Epithelial cell of prostate (primary cell): ENCODE results near the gene LRRC8E.
A peak's percentile ranks its signal among the peaks of the same experiment; 100 is the strongest.

Experiments used
- DNase-seq: peaks from one replicate; pipeline ENCODE4 v3.0.0-alpha.2; 2011; ENCODE audit warnings: low read depth, low spot score
- H3K27ac ChIP-seq: fragments of 450-650 bp; 2 replicates; pipeline ENCODE4 v1.5.1; 2017; ENCODE audit warnings: mild to moderate bottlenecking

Gene LRRC8E

GRCh38 chr19:7865262-7865911 is 22.9 kb upstream of the LRRC8E start:
- no peak overlapping the region for H3K27ac ChIP-seq

GRCh38 chr19:7866399-7867091 is 21.8 kb upstream of the LRRC8E start:
- no peak for DNase-seq
- H3K27ac ChIP-seq: no peak overlapping the region

More at GRCh38 chr19:7865262-7865911, 22.9 kb upstream of the LRRC8E start:
- DNase-seq: no peak

DNA sequence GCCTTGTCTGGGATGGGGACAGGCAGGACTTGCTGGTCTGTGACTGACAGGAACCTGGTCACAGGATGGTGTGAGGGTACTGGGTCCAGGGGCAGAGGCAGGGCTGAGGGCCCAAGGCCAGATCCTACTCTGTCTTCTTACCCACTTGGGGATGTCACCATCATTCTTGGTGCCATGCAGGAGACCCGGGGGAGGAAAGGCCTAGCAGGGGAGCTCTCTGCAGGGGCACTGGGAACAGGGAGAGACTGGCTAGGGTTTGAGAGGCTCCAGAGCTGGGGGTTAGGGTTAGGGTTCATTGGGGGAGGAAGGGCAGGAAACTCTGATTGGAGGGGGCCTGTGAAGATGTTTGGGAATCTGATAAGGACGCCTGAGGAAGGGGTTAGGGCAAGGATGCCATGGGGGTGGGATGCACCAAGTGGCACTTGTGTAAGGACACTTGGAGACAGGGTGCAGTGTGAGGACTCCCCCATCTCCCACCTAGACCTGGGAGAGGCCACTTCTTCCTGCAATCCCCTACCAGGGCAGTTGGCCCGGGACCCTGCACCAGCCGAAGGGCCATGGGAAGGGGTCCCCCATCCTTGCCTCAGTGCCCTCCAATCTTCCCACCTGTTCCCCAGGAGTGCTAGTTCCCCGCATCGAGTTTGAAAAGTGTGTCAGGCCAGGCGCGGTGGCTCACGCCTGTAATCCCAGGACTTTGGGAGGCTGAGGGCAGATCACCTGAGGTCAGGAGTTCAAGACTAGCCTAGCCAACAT is 21.0 kb upstream of the LRRC8E start:
- no peak overlapping the region for H3K27ac ChIP-seq
- DNase-seq: no peak

GRCh38 chr19:7868326-7868670 is 20.0 kb upstream of the LRRC8E start:
- DNase-seq: no peak
- H3K27ac ChIP-seq: no peak overlapping the region

DNA sequence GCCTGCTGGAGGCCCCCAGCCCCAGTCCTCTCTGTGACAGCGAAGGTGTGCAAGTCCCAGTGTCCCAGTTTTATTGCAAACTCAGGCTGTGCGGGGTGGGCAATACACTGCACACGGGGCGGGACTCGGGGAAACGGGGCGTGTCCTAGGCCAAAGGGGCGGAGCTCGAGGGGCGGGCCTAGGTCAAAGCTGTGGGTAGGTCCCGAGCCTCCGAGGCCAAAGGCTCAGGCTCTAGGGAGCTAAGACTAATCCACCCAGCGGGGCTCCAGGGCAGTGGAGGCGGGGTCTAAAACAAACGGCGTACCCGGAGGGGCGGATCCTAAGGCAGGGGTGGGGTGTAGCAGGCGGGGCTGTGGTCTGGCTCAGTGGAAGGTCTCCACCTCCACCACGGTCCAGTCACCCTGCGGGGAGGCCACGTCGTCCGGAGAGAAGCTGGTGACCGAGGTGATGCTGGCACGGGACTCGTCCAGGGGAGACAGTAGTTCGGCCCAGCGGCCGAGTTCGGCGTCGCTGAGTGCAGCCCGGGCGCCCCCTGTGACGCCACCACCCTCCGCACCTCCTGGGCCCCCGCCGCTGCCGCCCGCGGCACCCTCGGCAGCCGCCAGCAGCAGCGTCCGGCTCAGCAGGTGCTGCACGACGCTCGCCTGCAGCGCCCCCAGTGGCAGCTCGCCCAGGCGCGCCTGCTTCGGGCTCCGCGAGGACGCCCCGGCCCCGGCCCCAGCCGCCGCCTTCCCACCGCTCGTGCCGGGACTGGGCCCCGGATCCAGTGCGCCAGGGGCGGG is 19.4 kb upstream of the LRRC8E start:
- H3K27ac ChIP-seq: peak overlapping the region; percentile 23

GRCh38 chr19:7869453-7869909 is 18.8 kb upstream of the LRRC8E start:
- H3K27ac ChIP-seq: peak overlapping the region; percentile 23
- DNase-seq: no peak

More for the DNA sequence above, 19.4 kb upstream of the LRRC8E start:
- DNase-seq: no peak

- H3K27ac ChIP-seq: peak overlapping the region; percentile 23
- no peak for DNase-seq
Measured at GRCh38 chr19:7869910-7870511, 18.3 kb upstream of the LRRC8E start.

GRCh38 chr19:7870571-7871436 is 17.5 kb upstream of the LRRC8E start:
- H3K27ac ChIP-seq: peak overlapping the region; percentile 66
- DNase-seq: no peak

DNA sequence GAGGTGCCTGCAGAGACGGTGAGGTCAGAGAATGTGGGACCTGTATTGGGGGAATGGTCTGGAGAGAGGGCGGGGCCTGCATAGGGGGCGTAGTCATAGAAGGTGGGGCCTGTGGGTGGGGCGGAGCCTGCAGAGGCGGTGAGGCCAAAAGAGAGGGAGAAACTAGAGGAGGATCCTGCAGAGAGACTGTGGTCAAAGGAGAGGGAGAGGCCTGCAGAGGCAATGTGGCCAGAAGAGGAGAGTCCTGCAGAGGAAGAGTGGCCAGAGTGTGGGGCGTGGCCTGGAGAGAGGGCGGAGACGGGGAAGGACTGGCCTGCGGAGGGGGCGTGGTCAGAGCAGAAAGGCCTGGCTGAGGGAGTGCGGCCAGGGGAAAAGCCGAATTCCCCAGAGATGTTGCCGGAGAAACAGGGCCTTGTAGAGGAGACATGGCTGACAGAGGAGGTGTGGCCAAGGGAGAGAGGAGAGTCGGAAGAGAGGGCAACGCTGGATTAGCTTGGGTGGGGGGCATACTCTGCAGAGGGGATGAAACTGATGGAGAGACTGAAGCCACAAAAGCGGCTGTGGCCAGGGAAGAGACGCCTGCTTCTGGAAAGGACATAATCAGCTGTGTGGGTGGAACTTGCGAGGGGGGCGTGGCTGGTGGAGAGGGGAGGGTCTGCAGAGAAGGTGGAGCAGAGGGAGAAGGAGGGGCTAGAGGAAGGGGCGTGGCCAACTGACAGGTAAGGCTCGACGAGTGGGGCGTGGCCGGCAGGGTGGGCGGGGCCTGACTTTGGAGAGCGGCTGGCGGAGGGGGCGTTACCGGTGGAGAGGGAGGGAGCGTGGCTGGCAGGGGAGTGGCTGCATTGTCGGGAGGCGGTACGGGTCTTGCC is 16.6 kb upstream of the LRRC8E start:
- no peak for DNase-seq
- H3K27ac ChIP-seq: peak overlapping the region; percentile 66

- DNase-seq: no peak
- H3K27ac ChIP-seq: no peak overlapping the region
Measured at GRCh38 chr19:7872306-7873204, 15.8 kb upstream of the LRRC8E start.

- DNase-seq: no peak
- H3K27ac ChIP-seq: no peak overlapping the region
Measured at GRCh38 chr19:7873304-7874075, 14.8 kb upstream of the LRRC8E start.

DNA sequence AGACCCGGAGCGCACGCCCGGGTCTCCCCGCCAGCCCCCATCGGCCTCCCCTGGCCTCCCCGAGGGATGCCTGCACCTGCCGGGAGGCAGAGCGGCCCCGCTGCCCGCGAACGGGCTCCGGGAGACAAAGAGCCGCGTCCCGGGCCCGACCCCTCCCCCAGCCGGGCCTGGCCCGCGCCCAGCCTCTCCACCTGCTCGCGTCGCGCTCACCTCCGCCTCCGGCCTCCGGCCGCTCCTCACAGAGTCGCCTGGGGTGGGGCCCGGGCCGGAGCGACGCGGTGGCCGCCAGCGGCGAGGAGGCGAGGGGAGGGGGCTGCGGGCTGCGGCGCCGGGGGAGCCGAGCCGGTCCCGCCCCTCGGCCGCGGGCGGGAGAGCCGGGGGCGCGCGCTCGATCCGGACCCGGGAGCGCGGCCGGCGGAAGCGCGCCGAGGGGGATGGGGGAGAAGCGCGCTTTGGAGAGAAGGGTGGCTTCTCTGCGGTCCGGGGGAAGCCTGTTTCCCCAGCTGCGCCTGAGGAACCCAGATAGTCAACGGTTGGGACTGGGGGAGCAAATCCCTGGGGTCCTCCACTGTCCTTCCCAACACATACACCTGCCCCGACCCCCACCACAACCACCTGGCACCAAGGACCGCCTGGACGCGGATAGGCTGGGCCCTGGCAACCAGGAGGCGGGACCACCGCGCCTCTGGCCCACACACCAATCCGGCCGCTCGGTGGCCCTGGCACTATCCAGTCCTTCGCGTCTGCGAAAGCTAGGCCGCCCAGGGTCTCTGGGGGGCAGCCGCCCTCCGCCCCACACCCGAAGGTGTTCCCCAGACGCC is 14.0 kb upstream of the LRRC8E start, which contains the start of gene PRR36:
Gene PRR36 (minus strand): TSS at position 315 of the 821 bp plus-strand sequence. CDS start 701 bp downstream, outside the sequence.
- no peak for DNase-seq
- H3K27ac ChIP-seq: no peak within 1 kb of the TSS

DNA sequence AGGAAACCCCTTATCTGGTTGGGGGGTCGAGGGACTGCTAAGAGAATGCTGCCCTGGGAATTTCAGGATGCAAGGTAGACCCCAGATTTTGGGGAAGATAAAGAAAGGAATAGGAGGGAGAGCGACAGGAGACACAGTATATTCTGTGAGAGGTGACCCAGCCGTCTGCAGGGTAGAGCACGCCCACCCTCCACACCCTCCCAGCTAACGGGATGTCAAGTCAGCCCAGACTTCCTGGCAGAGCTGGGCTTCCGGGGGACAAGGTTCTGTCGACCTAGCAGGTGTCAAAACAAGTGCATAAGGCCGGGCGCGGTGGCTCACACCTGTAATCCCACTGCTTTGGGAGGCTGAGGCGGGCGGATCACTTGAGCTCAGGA is 13.4 kb upstream of the LRRC8E start:
- DNase-seq: no peak

GRCh38 chr19:7877249-7877836 is 11.0 kb upstream of the LRRC8E start:
- DNase-seq: no peak
- H3K27ac ChIP-seq: no peak overlapping the region

More for the DNA sequence above, 13.4 kb upstream of the LRRC8E start:
- H3K27ac ChIP-seq: no peak overlapping the region
